AG09309 (cell line): ENCODE results near the gene EDC4.
A peak's percentile ranks its signal among the peaks of the same experiment; 100 is the strongest.

Experiments used
- DNase-seq: peaks from one replicate; pipeline ENCODE4 v3.0.0-alpha.2; 2010; ENCODE audit warnings: low read depth
- H3K4me3 ChIP-seq: 2 replicates; pipeline ENCODE4 v1.5.1; 2011; ENCODE audit warnings: mild to moderate bottlenecking, low read depth, low read length, moderate library complexity; ENCODE audit not compliant: control insufficient read depth
- TF ChIP-seq, protein P1 (sequence below): IDR thresholded peaks from 2 replicates; pipeline ENCODE4 v1.5.1; 2011; ENCODE audit warnings: mild to moderate bottlenecking, low read depth, low read length, inconsistent platforms; ENCODE audit not compliant: insufficient read depth, control insufficient read depth; ENCODE audit errors: missing control alignments

EDC4 gene

GRCh38 chr16:67926181-67926750 is 53.4 kb downstream of the EDC4 start:
- no peak overlapping the region for H3K4me3 ChIP-seq
- TF ChIP-seq, protein P1, sequence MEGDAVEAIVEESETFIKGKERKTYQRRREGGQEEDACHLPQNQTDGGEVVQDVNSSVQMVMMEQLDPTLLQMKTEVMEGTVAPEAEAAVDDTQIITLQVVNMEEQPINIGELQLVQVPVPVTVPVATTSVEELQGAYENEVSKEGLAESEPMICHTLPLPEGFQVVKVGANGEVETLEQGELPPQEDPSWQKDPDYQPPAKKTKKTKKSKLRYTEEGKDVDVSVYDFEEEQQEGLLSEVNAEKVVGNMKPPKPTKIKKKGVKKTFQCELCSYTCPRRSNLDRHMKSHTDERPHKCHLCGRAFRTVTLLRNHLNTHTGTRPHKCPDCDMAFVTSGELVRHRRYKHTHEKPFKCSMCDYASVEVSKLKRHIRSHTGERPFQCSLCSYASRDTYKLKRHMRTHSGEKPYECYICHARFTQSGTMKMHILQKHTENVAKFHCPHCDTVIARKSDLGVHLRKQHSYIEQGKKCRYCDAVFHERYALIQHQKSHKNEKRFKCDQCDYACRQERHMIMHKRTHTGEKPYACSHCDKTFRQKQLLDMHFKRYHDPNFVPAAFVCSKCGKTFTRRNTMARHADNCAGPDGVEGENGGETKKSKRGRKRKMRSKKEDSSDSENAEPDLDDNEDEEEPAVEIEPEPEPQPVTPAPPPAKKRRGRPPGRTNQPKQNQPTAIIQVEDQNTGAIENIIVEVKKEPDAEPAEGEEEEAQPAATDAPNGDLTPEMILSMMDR = no peak
- DNase-seq = no peak

GRCh38 chr16:67927131-67927941 is 54.5 kb downstream of the EDC4 start:
- H3K4me3 ChIP-seq = no peak overlapping the region
- TF ChIP-seq, protein P1 = no peak
- DNase-seq = no peak

- TF ChIP-seq, protein P1 = no peak
- DNase-seq = no peak
- H3K4me3 ChIP-seq = no peak overlapping the region
Observed at GRCh38 chr16:67928147-67928546, 55.3 kb downstream of the EDC4 start.

DNA sequence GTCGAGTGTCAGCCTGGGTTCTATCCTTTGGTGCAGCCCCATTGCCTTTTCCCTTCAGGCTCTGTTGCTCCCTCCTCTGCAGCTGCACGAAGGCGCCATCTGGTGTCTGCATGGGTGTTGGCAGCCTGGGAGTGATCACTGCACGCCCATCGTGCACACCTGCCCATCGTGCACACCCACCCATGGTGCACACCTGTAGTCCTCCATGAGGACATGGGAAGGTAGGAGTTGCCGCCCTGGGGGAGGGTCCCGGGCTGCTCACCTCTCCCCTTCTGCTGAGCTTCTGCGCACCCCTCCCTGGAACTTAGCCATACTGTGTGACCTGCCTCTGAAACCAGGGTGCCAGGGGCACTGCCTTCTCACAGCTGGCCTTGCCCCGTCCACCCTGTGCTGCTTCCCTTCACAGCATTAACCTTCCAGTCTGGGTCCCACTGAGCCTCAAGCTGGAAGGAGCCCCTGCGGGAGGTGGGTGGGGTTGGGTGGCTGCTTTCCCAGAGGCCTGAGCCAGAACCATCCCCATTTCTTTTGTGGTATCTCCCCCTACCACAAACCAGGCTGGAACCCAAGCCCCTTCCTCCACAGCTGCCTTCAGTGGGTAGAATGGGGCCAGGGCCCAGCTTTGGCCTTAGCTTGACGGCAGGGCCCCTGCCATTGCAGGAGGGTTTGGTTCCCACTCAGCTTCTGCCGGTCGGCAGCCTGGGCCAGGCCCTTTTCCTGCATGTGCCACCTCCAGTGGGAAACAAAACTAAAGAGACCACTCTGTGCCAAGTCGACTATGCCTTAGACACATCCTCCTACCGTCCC is 55.9 kb downstream of the EDC4 start:
- TF ChIP-seq, protein P1 = peak; percentile 95
- no peak overlapping the region for H3K4me3 ChIP-seq
- no peak for DNase-seq

DNA sequence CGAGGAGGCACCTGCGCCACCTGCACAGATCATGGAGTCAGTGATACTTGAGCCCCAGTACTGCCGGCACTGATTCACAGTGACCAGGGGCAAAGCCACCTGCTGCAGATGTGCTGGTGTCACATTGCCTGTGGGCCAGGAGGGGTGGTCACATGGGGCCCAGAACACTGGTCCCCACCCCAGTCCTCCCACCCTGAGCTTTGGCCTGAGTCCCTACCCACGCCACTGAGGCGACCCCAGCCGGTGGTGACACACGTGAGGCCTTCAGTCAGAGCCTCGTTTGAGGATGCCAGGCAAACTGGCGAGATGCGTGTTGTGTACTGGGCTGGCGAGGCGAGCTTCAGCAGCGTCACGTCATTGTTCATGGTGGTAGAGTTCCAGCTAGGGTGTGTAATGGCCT is 57.3 kb downstream of the EDC4 start:
- TF ChIP-seq, protein P1 = no peak
- no peak overlapping the region for H3K4me3 ChIP-seq
- DNase-seq = no peak

GRCh38 chr16:67930678-67931211 is 57.9 kb downstream of the EDC4 start:
- DNase-seq = no peak
- TF ChIP-seq, protein P1 = no peak
- no peak overlapping the region for H3K4me3 ChIP-seq
